Suppressor macrophage (primary cell): Measurements from ENCODE around the gene PLCD1.
"Not testable (repeated sequence)": the region's sequence is repeated elsewhere in the genome, so short reads cannot be mapped to it uniquely, and the experiment has no call there.

Experiments used
- DNase-seq, 4 experiments: peaks; one replicate each; pipeline ENCODE4 v3.0.0-alpha.2; 2020 to 2022

PLCD1 gene

DNA sequence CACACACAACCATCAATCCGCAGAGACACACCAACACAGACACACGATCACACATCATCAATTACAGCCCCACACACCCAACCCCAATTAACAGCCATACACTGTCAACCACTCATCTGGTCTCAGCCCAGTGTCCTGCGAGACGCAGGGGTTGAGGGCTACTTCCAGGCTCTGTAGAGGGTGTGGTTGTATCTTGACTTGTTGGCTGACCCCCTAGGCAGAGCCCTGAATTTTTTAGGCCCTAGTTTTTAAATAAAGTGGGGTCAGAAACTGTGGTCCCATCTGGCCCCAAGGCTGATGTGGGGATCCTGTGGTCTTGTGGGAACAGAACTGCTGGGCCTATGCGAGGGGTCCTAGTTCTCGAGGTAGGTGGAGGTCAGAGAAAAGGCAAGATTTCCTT, 29.6 kb downstream of the PLCD1 start:
- DNase-seq: no peak

- DNase-seq: no peak
Observed at GRCh38 chr3:37997791-37998370, 31.6 kb downstream of the PLCD1 start.

- no peak for DNase-seq
Observed at GRCh38 chr3:37997342-37997741, 32.1 kb downstream of the PLCD1 start.

- DNase-seq: peak; percentile 81 to 89 (median 86)
Observed at GRCh38 chr3:37996785-37997301, 32.6 kb downstream of the PLCD1 start.

GRCh38 chr3:37995652-37996641, 33.5 kb downstream of the PLCD1 start:
- DNase-seq: no peak

- no peak for DNase-seq
Observed at GRCh38 chr3:37994639-37994972, 34.8 kb downstream of the PLCD1 start.

DNA sequence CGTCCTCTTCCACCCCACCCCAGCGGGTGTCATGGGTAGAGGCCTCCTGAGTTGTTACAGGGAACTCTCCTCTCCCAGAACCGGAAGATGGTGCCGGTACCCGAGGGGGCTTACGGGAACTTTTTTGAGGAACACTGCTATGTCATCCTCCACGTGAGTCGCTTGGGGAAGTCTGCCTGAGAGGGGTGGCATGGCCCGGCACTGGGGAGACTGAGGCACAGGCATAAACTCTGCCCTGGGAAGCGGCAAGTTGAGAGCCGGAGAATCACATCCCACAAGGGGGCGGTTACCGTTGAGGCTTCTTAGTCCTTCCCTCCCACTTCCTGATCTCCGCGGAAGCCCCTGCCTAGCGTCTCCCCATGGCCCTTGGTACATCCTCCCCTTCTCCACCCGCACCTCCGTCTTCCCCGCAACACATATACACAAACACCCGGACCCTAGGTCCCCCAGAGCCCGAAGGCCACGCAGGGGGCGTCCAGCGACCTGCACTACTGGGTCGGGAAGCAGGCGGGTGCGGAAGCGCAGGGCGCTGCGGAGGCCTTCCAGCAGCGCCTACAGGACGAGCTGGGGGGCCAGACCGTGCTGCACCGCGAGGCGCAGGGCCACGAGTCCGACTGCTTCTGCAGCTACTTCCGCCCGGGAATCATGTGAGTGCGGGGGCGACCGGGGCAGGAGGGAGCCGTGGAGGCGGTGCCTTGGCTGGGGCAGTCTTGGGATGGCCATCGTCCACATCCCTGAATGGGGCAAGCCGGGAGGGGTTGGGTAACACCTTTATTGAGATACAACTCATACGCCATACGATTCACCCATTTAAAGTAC, 35.4 kb downstream of the PLCD1 start:
- DNase-seq: peak; percentile 92 to 97 (median 96)

- DNase-seq: peak in 2 of 4 experiments; percentile 23 to 36
Observed at GRCh38 chr3:37993460-37993819, 36.0 kb downstream of the PLCD1 start.

DNA sequence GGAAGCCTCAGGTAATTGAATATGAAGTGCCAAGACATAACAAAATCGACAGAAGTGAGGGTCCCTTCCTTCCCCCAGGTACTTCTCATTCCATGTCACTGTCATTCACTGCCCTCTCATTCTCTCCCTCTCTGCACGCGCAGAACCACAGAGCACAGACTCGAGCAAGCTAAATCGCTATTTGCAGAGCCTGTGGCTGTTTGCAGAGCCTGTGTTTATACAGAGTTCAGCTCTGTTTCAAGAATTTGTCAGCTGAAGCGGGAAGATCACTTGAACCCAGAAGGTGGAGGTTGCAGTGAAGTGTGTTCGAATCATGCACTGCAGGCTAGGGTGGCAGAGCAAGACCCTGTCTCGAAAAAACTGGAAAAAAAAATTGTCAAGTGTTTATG, 36.4 kb downstream of the PLCD1 start:
- no peak for DNase-seq

GRCh38 chr3:37992271-37993066, 37.0 kb downstream of the PLCD1 start:
- no peak for DNase-seq

DNA sequence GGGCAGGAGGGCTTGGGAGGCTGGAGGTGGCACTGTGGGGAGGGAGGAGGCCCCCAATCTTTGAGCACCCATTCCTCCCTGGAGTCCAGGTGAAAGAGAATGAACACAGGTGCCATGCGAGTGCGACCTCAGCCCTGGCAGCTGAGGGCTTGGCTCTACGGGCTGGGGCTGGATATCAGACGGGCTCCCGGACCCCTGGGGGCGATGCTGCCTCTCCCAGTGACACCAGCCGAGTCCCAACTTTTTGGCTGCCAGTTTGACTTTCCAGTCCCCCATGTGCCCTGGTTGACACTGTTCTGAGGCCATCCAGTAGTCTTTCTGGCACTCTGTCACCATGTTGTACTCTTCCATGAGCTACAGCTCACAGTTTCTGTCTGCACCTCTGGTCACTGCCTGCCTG, 37.6 kb downstream of the PLCD1 start:
- no peak for DNase-seq

DNA sequence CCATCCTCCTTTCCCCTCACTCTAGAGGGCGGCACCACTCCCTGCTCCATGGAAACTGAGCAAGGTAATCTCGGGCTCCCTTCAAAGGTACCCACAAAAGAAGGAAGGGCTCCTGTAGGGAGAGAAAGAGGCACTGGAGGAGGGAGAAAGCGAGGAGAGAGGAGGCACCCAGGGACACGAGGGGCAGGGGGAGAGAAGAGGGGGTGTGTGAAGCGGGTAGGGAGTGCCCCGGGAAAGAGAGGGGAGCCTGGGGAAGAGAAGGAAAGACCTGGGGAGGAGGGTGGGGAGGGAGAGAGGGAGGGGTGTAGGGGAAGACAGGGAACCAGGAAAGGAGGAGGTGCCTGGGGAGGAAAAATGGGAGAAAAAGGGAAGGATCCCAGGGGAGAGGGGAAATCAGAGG, 38.3 kb downstream of the PLCD1 start:
- no peak for DNase-seq

- DNase-seq: no peak
Observed at GRCh38 chr3:37990527-37990926, 38.9 kb downstream of the PLCD1 start, which contains the start of gene VILL. Gene VILL, plus strand, starts transcription at chr3:37990786. Its CDS starts 2,887 bp downstream, at chr3:37993673.

DNA sequence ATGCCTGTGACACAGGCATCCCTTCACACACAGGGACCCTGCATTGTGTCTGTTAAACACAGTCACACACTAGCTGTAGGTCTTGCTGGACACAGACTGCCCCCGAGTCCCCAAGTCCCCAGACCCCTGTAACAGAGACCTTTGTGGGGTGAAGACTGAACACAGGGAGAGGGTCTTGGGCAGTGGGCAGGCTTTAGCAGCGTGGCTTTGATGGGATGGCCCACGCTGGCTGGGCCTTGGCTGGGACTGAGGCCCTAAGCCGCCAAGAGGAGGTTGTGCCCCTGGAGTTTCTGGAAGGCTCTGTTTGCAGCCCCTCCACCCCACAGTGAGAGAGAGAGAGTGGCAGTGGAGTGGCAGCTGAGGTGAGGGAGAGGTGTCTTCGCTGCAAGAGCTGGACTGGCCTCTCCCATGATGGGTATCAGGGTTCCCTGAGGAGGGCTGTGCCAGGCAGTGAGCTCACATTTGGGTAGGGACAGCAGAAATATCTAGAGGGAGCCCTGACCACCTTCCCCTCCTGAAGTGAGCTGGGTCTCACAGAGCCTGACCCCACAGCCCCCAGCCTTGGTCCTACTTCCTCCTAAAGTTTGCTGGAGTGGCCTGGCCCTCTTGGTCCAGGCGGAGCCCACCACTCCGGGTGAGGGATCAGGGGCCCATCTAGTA, 39.5 kb downstream of the PLCD1 start:
- DNase-seq: no peak

GRCh38 chr3:37988931-37989525, 40.4 kb downstream of the PLCD1 start:
- DNase-seq: no peak

GRCh38 chr3:37988376-37988775, 41.1 kb downstream of the PLCD1 start:
- DNase-seq: not testable (repeated sequence)

GRCh38 chr3:37987751-37988179, 41.7 kb downstream of the PLCD1 start:
- no peak for DNase-seq

DNA sequence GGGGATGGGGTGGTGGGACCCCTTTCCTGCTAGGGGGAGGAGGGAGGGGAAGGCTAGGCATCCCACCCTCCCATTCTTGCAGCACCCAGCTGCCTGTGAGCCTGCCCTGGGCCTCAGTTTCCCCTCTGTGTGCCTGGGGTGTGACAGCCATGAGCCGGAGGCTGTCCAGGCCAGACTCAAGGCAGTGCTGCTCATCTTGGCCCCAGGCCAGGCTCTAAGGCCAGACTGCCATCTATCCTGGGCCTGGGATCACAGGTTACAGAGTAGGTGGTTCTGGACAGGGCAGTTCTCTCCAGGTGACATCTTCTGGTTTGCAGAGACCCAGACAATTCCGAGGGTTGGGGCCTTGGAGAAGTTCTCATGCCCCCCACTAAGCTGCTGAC, 42.1 kb downstream of the PLCD1 start:
- DNase-seq: no peak

- DNase-seq: peak in 1 of 4 experiments; percentile 0
Observed at GRCh38 chr3:37986479-37987314, 42.7 kb downstream of the PLCD1 start.
